ENCODE data around the gene MAOA.

Gene MAOA

DNA sequence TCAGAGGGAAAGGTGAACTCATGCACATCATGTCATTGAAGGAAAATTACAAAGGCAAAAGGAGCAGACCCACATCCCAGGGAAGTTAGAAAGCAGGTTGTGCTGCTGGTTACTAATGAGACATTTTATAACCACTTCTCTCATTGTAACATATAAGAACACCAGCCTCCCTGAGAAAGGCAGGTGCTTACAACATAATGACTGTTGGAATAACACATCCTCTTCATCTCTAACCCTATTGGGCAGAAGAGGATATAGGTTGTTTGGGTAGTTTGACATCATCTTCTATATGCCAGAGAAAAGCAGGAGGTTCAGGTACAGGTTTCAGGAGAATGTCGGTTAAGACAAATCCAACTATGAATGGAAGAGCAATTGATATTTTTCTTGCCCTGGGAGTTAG lies 77.6 kb downstream of the MAOA start:
- DNase-seq = no peak
- peaks cover 16% of the 10 kb centered on the region for H3K4me1 Mint-ChIP-seq
- peaks cover 5% of the 10 kb centered on the region for H3K27me3 Mint-ChIP-seq (ENCODE audit: low read depth, poor library complexity)
- no peak overlapping the region for H3K4me3 Mint-ChIP-seq
- TF ChIP-seq, protein P1, sequence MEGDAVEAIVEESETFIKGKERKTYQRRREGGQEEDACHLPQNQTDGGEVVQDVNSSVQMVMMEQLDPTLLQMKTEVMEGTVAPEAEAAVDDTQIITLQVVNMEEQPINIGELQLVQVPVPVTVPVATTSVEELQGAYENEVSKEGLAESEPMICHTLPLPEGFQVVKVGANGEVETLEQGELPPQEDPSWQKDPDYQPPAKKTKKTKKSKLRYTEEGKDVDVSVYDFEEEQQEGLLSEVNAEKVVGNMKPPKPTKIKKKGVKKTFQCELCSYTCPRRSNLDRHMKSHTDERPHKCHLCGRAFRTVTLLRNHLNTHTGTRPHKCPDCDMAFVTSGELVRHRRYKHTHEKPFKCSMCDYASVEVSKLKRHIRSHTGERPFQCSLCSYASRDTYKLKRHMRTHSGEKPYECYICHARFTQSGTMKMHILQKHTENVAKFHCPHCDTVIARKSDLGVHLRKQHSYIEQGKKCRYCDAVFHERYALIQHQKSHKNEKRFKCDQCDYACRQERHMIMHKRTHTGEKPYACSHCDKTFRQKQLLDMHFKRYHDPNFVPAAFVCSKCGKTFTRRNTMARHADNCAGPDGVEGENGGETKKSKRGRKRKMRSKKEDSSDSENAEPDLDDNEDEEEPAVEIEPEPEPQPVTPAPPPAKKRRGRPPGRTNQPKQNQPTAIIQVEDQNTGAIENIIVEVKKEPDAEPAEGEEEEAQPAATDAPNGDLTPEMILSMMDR (IDR thresholded peaks at IDR 0.05) = no peak
- H3K36me3 Mint-ChIP-seq (ENCODE audit: low read depth) = no peaks in the 10 kb centered on the region
- H3K27ac Mint-ChIP-seq = no peak overlapping the region
- H3K9me3 Mint-ChIP-seq = peaks cover 24% of the 10 kb centered on the region

DNA sequence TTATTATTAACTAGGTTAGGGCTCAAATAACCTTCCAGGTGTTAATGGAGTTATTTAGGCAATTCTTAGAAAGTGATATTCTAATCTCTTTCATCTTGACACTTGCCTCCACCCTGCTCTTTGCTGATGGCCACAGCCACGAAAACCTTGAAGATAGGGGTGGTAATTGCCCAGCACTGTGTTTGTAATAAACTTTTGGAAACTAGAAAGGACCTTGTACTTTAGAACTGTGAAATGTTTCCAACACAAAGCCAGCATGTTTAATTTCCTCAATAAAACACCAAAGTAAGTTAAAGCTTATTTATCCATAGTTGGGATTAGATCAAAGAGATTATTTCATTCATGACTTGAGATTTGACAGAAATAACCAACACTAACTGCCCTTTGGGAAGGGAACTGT lies 78.3 kb downstream of the MAOA start:
- H3K9me3 Mint-ChIP-seq = peaks cover 20% of the 10 kb centered on the region
- no peak for DNase-seq
- H3K27ac Mint-ChIP-seq = no peak overlapping the region
- H3K4me1 Mint-ChIP-seq = peaks cover 16% of the 10 kb centered on the region
- H3K27me3 Mint-ChIP-seq (ENCODE audit: low read depth, poor library complexity) = peaks cover 5% of the 10 kb centered on the region
- no peaks in the 10 kb centered on the region for H3K36me3 Mint-ChIP-seq (ENCODE audit: low read depth)
- TF ChIP-seq, protein P1 (IDR thresholded peaks at IDR 0.05) = no peak
- H3K4me3 Mint-ChIP-seq = no peak overlapping the region

DNA sequence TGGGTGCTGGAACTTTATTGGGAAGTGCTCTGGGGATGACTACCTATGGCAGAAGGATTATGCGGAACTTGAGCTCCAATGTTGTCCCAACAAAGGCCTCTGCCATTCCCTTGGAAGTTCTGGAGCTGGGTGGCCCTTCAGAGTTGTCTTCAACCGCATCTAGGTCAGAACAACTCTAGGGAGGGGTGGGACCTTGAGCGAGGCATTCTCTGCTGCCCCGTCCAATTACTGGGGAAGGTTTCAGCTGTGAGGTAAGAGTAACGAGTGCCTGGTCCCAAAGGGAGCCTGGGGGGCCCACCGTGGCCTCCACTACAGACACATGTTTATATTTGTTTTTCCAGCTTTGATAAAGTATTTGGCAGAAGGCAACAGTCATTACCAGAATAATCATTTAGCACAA lies 79.4 kb downstream of the MAOA start:
- no peak overlapping the region for H3K4me3 Mint-ChIP-seq
- TF ChIP-seq, protein P1 (IDR thresholded peaks at IDR 0.05) = no peak
- no peaks in the 10 kb centered on the region for H3K36me3 Mint-ChIP-seq (ENCODE audit: low read depth)
- H3K4me1 Mint-ChIP-seq = peaks cover 16% of the 10 kb centered on the region
- H3K27ac Mint-ChIP-seq = no peak overlapping the region
- peaks cover 5% of the 10 kb centered on the region for H3K27me3 Mint-ChIP-seq (ENCODE audit: low read depth, poor library complexity)
- no peak for DNase-seq
- peaks cover 19% of the 10 kb centered on the region for H3K9me3 Mint-ChIP-seq

DNA sequence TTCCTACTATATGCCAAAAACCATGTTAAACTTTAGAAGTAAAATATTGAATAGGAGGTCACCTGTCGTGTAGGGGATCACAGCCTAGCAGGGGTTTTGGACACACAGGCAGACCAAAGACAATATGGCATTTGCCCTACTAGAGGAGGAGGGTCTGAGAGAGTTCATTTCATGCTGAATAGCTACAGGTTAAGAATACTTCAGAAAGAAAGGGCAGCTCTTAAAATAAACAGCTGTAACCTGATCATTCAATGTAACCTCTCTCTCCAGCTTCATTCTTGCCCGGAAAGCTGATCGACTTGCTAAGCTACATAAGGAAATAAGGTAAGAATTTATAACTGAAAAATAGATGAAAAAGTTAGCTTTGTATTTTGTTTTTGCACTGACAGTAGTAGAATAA lies 79.9 kb downstream of the MAOA start:
- TF ChIP-seq, protein P1 (IDR thresholded peaks at IDR 0.05) = no peak
- peaks cover 16% of the 10 kb centered on the region for H3K4me1 Mint-ChIP-seq
- H3K9me3 Mint-ChIP-seq = peaks cover 15% of the 10 kb centered on the region
- no peak overlapping the region for H3K27ac Mint-ChIP-seq
- no peak for DNase-seq
- H3K36me3 Mint-ChIP-seq (ENCODE audit: low read depth) = no peaks in the 10 kb centered on the region
- peaks cover 5% of the 10 kb centered on the region for H3K27me3 Mint-ChIP-seq (ENCODE audit: low read depth, poor library complexity)
- H3K4me3 Mint-ChIP-seq = no peak overlapping the region

DNA sequence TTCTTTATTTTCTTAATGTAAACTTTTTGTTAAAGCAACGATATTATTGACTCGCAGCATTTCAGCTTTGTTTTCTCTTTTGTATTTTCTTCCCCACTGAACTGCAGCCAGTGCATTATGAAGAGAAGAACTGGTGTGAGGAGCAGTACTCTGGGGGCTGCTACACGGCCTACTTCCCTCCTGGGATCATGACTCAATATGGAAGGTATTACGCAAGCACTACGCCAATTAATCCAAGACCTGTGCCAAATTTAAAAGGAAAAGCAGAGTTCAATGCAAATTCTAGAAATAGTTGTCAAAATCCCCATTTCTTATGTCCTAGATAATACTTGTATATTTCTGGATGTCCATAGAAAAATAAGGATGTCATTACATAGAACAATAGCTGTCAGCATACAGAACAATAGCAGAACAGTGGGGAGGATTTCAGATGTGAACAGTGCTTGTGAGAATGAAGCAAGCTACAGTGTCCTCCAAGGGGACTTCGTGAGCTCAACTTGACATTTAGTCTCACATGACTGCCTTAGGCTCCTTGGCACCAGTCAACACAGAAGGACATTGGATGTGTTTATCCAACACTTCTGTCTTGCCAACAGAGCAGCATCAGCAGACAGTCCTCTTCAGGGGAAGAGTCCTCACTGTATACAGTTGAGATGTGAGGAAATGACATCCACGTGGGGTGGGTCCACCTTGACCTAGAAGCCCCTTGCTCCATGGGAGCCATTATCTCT lies 85.9 kb downstream of the MAOA start:
- peaks cover 5% of the 10 kb centered on the region for H3K4me1 Mint-ChIP-seq
- TF ChIP-seq, protein P1 (IDR thresholded peaks at IDR 0.05) = no peak
- no peak for DNase-seq
- H3K36me3 Mint-ChIP-seq (ENCODE audit: low read depth) = no peaks in the 10 kb centered on the region
- H3K4me3 Mint-ChIP-seq = no peak overlapping the region
- H3K9me3 Mint-ChIP-seq = peaks cover 4% of the 10 kb centered on the region
- H3K27ac Mint-ChIP-seq = no peak overlapping the region
- no peaks in the 10 kb centered on the region for H3K27me3 Mint-ChIP-seq (ENCODE audit: low read depth, poor library complexity)

Measured in nephron progenitor cell (in vitro differentiated cells).